Left lobe of liver (tissue), 1 donor: ENCODE measurements around the gene OR2L3. TPM values are rescaled to one million over a fixed set of nuclear protein-coding genes. Genes with fewer than 3 reads are reported as not detected.

Experiments
- total RNA-seq: library from RNA; stranded (reverse); gene quantifications from one replicate; pipeline ENCODE4 v1.2.1, GENCODE V29; 2021
- donor health status: DM: no; HTN: yes; CAD: no.

The OR2L3 gene
- total RNA-seq, 1 donor from 2014 or later: not detected

Other genes with a start within 250 kb of the OR2L3 start
- gene OR14A16, start 222.7 kb upstream of the OR2L3 start, total RNA-seq: not detected
- not detected for gene OR11L1, start 204.9 kb upstream of the OR2L3 start, total RNA-seq
- gene TRIM58, start 189.6 kb upstream of the OR2L3 start, total RNA-seq: 0.18 TPM
- not detected for gene OR2W3, start 151.2 kb upstream of the OR2L3 start, total RNA-seq
- gene OR2T8, start 126.6 kb upstream of the OR2L3 start, total RNA-seq: not detected
- gene OR2AJ1, start 121.9 kb upstream of the OR2L3 start, total RNA-seq: not detected
- not detected for gene OR2L8, start 98.0 kb upstream of the OR2L3 start, total RNA-seq
- not detected for gene OR2AK2, start 81.6 kb upstream of the OR2L3 start, total RNA-seq
- not detected for gene OR2L5, start 33.2 kb upstream of the OR2L3 start, total RNA-seq
- gene OR2L2, start 16.8 kb upstream of the OR2L3 start, total RNA-seq: 0.05 TPM
- gene OR2L13, start 48.3 kb downstream of the OR2L3 start, total RNA-seq: not detected
- gene OR2M5, start 98.3 kb downstream of the OR2L3 start, total RNA-seq: not detected
- not detected for gene OR2M2, start 128.0 kb downstream of the OR2L3 start, total RNA-seq
- not detected for gene OR2M3, start 150.4 kb downstream of the OR2L3 start, total RNA-seq
- not detected for gene OR2M4, start 184.6 kb downstream of the OR2L3 start, total RNA-seq
- not detected for gene OR2T33, start 231.1 kb downstream of the OR2L3 start, total RNA-seq